GM12878 (cell line): ENCODE data around the gene MPPED1.

Source experiments
- CTCF ChIP-seq, 3 experiments: IDR thresholded peaks in 2 of 3; conservative IDR thresholded peaks in 1 of 3; 2 replicates each; pipeline ENCODE4 v1.5.1; 2011; ENCODE audit warnings: low read depth in 3 of 3, low read length in 3 of 3, mild to moderate bottlenecking in 3 of 3, control low read depth in 2 of 3, moderate library complexity in 2 of 3, inconsistent platforms in 1 of 3, mixed read lengths in 1 of 3; ENCODE audit not compliant: control insufficient read depth in 2 of 3, insufficient read depth in 1 of 3; ENCODE audit errors: extremely low read depth in 1 of 3
- HCFC1 ChIP-seq: fragments of 150-350 bp; IDR thresholded peaks from 2 replicates; pipeline ENCODE4 v1.6.1; 2014; ENCODE audit warnings: low read length
- MXI1 ChIP-seq: fragments of 150-350 bp; IDR thresholded peaks from 2 replicates; pipeline ENCODE4 v1.6.1; 2011; ENCODE audit warnings: low read depth, mild to moderate bottlenecking, inconsistent platforms, low read length, improper control_type of control experiment
- SRF ChIP-seq, 2 experiments: IDR thresholded peaks; 2 replicates each; pipeline ENCODE4 v1.6.1; 2011; ENCODE audit warnings: low read depth in 2 of 2, low read length in 2 of 2, mild to moderate bottlenecking in 1 of 2, moderate library complexity in 1 of 2

GRCh38 chr22:43423046-43423445 lies 11.2 kb downstream of the MPPED1 start:
- TF ChIP-seq CTCF (IDR thresholded peaks at IDR 0.05 in 2 of 3, conservative IDR thresholded peaks at IDR 0.05 in 1 of 3; ENCODE audit: control insufficient read depth in 2 of 3, extremely low read depth in 1 of 3, insufficient read depth in 1 of 3, low read depth in 3 of 3, low read length in 3 of 3) (no peak), HCFC1 (no peak), SRF (IDR thresholded peaks at IDR 0.05; ENCODE audit: low read depth in 2 of 2, low read length in 2 of 2) (no peak), MXI1 (no peak)
